ENCODE data around the gene THBS2.

The THBS2 gene

DNA sequence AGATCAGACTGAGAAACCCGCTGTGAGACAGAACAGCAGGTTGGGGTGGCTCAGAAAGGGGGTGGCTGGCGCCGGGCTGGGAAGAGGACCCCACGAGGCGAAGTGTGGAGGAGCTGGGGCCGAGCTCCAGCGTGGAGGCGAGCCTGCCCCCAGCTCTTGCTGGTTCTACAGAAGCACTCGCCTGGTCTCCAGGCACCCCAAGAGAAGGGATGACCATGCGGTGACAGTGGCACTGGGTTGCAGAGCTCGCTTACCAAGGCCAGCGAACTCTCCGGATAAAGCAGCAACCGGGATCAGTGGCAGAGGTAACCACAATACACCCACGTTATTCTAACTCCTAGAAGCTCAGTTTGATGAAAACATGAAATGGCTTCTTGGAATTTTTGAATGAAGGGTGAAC lies 26.5 kb downstream of the THBS2 start:
- Histone ChIP-seq H3K79me2 (ENCODE audit: insufficient read depth, low read length) (no peaks in the 10 kb centered on the region), H3K4me1 (ENCODE audit: insufficient read depth, low read length, severe bottlenecking) (no peaks in the 10 kb centered on the region), H3K4me3 (ENCODE audit: low read depth, low read length, poor library complexity, severe bottlenecking) (no peak overlapping the region), H3K9me2 (ENCODE audit: low read depth, low read length) (no peaks in the 10 kb centered on the region), H3F3A (ENCODE audit: insufficient read depth, low read length) (no peaks in the 10 kb centered on the region), H3K4me2 (ENCODE audit: low read length) (no peak overlapping the region), H2AFZ (ENCODE audit: low read length) (no peak overlapping the region), H3K27me3 (ENCODE audit: insufficient read depth, low read length) (no peaks in the 10 kb centered on the region), H4K20me1 (ENCODE audit: insufficient read depth, low read length) (no peaks in the 10 kb centered on the region), H3K9ac (ENCODE audit: low read length) (no peak overlapping the region), H3K36me3 (ENCODE audit: insufficient read depth, low read length) (no peaks in the 10 kb centered on the region), H3K9me3 (ENCODE audit: low read length) (no peaks in the 10 kb centered on the region), H3K27ac (ENCODE audit: low read depth, low read length, poor library complexity, severe bottlenecking) (no peak overlapping the region)
- TF ChIP-seq EZH2 (IDR thresholded peaks at IDR 0.05; ENCODE audit: borderline replicate concordance, low read length) (no peak), CTCF (IDR thresholded peaks at IDR 0.05; ENCODE audit: low read length) (no peak)

GRCh38 chr6:169225887-169226286 lies 27.8 kb downstream of the THBS2 start:
- Histone ChIP-seq H3K36me3 (ENCODE audit: insufficient read depth, low read length) (no peaks in the 10 kb centered on the region), H3K9me3 (ENCODE audit: low read length) (no peaks in the 10 kb centered on the region), H3F3A (ENCODE audit: insufficient read depth, low read length) (no peaks in the 10 kb centered on the region), H3K9me2 (ENCODE audit: low read depth, low read length) (no peaks in the 10 kb centered on the region), H2AFZ (ENCODE audit: low read length) (no peak overlapping the region), H3K4me1 (ENCODE audit: insufficient read depth, low read length, severe bottlenecking) (no peaks in the 10 kb centered on the region), H3K9ac (ENCODE audit: low read length) (no peak overlapping the region), H3K27ac (ENCODE audit: low read depth, low read length, poor library complexity, severe bottlenecking) (no peak overlapping the region), H4K20me1 (ENCODE audit: insufficient read depth, low read length) (no peaks in the 10 kb centered on the region), H3K4me3 (ENCODE audit: low read depth, low read length, poor library complexity, severe bottlenecking) (no peak overlapping the region), H3K79me2 (ENCODE audit: insufficient read depth, low read length) (no peaks in the 10 kb centered on the region), H3K4me2 (ENCODE audit: low read length) (no peak overlapping the region), H3K27me3 (ENCODE audit: insufficient read depth, low read length) (no peaks in the 10 kb centered on the region)
- TF ChIP-seq CTCF (IDR thresholded peaks at IDR 0.05; ENCODE audit: low read length) (no peak), EZH2 (IDR thresholded peaks at IDR 0.05; ENCODE audit: borderline replicate concordance, low read length) (no peak)

- Histone ChIP-seq H3K4me2 (ENCODE audit: low read length) (no peak overlapping the region), H3K9me2 (ENCODE audit: low read depth, low read length) (no peaks in the 10 kb centered on the region), H3K27ac (ENCODE audit: low read depth, low read length, poor library complexity, severe bottlenecking) (no peak overlapping the region), H2AFZ (ENCODE audit: low read length) (no peak overlapping the region), H3K4me3 (ENCODE audit: low read depth, low read length, poor library complexity, severe bottlenecking) (no peak overlapping the region), H3K9ac (ENCODE audit: low read length) (no peak overlapping the region), H3K36me3 (ENCODE audit: insufficient read depth, low read length) (no peaks in the 10 kb centered on the region), H3F3A (ENCODE audit: insufficient read depth, low read length) (no peaks in the 10 kb centered on the region), H3K4me1 (ENCODE audit: insufficient read depth, low read length, severe bottlenecking) (no peaks in the 10 kb centered on the region), H4K20me1 (ENCODE audit: insufficient read depth, low read length) (no peaks in the 10 kb centered on the region), H3K9me3 (ENCODE audit: low read length) (no peaks in the 10 kb centered on the region), H3K79me2 (ENCODE audit: insufficient read depth, low read length) (no peaks in the 10 kb centered on the region), H3K27me3 (ENCODE audit: insufficient read depth, low read length) (no peaks in the 10 kb centered on the region)
- TF ChIP-seq EZH2 (IDR thresholded peaks at IDR 0.05; ENCODE audit: borderline replicate concordance, low read length) (no peak), CTCF (IDR thresholded peaks at IDR 0.05; ENCODE audit: low read length) (no peak)
Observed at GRCh38 chr6:169225131-169225576, 28.5 kb downstream of the THBS2 start.

Data from OCI-LY1 (cell line).